HG02938 (cell line): Measurements from ENCODE around the gene EPB41L1.

ENCODE experiments used
- ATAC-seq: cut with Tn5 transposase; IDR thresholded peaks from one replicate; pipeline ENCODE4 v1.9.1; 2021; ENCODE audit warnings: mild to moderate bottlenecking, moderate library complexity; ENCODE audit not compliant: unreplicated experiment

Gene EPB41L1

GRCh38 chr20:36184816-36185776 lies 30.6 kb downstream of the EPB41L1 start:
- no peak for ATAC-seq

- no peak for ATAC-seq
Observed at GRCh38 chr20:36193977-36194712, 39.6 kb downstream of the EPB41L1 start.

- ATAC-seq, result no peak
Observed at GRCh38 chr20:36196676-36197075, 42.1 kb downstream of the EPB41L1 start.

GRCh38 chr20:36197271-36197670 lies 42.7 kb downstream of the EPB41L1 start:
- ATAC-seq, result no peak

- ATAC-seq, result no peak
Observed at GRCh38 chr20:36199345-36200257, 45.1 kb downstream of the EPB41L1 start.

- no peak for ATAC-seq
Observed at GRCh38 chr20:36200451-36200850, 45.9 kb downstream of the EPB41L1 start.

- no peak for ATAC-seq
Observed at GRCh38 chr20:36201198-36201597, 46.7 kb downstream of the EPB41L1 start.

- ATAC-seq, result no peak
Observed at GRCh38 chr20:36202891-36203338, 48.4 kb downstream of the EPB41L1 start.

GRCh38 chr20:36203861-36204260 lies 49.3 kb downstream of the EPB41L1 start:
- ATAC-seq, result no peak

- ATAC-seq, result no peak
Observed at GRCh38 chr20:36205026-36205425, 50.5 kb downstream of the EPB41L1 start.

GRCh38 chr20:36206068-36206467 lies 51.5 kb downstream of the EPB41L1 start:
- ATAC-seq, result no peak

GRCh38 chr20:36206641-36207040 lies 52.1 kb downstream of the EPB41L1 start:
- no peak for ATAC-seq

- ATAC-seq, result no peak
Observed at GRCh38 chr20:36207602-36208001, 53.1 kb downstream of the EPB41L1 start.

- ATAC-seq, result no peak
Observed at GRCh38 chr20:36208257-36208656, 53.7 kb downstream of the EPB41L1 start.

GRCh38 chr20:36210436-36211021 lies 56.0 kb downstream of the EPB41L1 start:
- ATAC-seq, result no peak

- ATAC-seq, result no peak
Observed at GRCh38 chr20:36213362-36213761, 58.8 kb downstream of the EPB41L1 start.

- ATAC-seq, result no peak
Observed at GRCh38 chr20:36214684-36215256, 60.2 kb downstream of the EPB41L1 start.

GRCh38 chr20:36215778-36216177 lies 61.2 kb downstream of the EPB41L1 start:
- no peak for ATAC-seq

- no peak for ATAC-seq
Observed at GRCh38 chr20:36216314-36217025, 61.9 kb downstream of the EPB41L1 start.
